HG03558 (cell line): Measurements from ENCODE around the gene PLA2G2D.

Experiments used
- ATAC-seq: cut with Tn5 transposase; IDR thresholded peaks from one replicate; pipeline ENCODE4 v1.9.1; 2021; ENCODE audit warnings: moderate number of reproducible peaks; ENCODE audit not compliant: unreplicated experiment; ENCODE audit errors: extremely low read depth

PLA2G2D gene

DNA sequence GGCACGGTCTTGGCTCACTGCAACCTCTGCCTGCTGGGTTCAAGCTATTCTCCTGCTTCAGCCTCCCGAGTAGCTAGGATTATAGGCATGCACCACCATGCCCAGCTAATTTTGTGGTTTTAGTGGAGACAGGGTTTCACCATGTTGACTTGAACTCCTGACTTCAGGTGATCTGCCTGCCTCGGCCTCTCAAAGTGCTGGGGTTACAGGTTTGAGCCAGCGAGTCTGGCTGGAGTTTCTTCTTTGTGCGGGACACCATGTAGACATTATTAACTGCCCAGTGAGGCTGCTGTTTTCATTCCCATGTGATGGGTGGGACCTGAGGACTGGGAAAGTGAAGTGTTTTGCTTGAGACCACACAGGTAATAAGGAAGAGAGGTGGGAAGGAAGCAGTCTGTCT is 26.0 kb downstream of the PLA2G2D start:
- ATAC-seq, result no peak

DNA sequence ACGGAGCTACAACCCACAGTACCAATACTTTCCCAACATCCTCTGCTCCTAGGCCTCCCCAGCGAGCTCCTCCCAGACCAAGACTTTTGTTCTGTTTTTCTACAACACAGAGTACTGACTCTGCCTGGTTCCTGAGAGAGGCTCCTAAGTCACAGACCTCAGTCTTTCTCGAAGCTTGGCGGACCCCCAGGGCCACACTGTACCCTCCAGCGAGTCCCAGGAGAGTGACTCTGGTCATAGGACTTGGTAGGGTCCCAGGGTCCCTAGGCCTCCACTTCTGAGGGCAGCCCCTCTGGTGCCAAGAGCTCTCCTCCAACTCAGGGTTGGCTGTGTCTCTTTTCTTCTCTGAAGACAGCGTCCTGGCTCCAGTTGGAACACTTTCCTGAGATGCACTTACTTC is 28.7 kb downstream of the PLA2G2D start:
- no peak for ATAC-seq

DNA sequence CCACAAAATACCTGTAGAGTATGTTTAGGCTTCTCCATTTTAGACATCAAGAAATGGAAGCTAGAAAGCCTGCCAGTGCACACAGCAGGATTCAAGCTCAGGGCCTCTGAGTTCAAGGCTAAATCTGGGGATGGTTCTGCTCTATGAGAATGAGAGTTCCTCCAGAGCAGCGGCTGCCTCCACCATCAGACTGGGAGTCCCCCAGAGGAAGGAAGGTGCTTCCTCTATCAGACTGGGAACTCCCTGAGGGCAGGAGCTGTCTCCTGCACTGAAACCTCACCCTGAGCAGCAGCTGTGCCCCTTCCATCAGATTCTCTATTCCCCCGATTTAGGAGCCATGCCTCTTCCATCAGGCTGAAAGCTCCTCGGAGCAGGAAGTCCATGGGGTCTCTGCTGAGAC is 29.2 kb downstream of the PLA2G2D start:
- ATAC-seq, result no peak

DNA sequence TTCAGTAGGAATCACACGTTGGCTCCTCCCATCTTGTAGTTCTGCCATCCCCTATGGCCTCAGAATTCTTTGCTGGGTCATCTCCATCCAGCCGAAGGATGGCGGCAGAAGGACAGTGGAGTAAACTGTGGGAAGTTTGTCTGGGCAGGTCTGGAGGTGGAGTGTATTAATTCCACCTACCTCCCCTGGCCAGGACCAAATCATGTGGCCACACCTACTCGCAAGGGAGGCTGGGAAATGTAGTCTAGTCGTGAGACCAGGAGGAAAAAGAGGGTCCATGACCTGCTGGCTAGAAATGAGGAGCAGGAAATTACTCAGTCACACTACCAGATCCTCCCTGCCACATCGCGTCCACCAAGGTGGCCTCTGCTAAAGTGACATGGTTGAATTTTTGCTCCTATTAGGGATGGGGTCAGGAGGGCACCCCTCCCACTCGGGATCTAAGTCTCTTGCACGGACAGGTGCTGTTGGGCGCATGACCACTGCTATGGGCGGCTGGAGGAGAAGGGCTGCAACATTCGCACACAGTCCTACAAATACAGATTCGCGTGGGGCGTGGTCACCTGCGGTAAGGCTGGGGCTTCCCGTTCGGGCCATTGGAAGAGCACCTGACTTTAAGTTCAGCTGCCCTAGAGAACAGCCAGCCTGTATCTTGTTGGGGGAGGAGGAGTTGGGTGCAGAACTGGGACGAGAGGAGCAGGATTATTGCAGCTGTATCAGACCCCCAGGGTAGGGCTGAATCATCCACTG is 29.8 kb downstream of the PLA2G2D start:
- no peak for ATAC-seq

DNA sequence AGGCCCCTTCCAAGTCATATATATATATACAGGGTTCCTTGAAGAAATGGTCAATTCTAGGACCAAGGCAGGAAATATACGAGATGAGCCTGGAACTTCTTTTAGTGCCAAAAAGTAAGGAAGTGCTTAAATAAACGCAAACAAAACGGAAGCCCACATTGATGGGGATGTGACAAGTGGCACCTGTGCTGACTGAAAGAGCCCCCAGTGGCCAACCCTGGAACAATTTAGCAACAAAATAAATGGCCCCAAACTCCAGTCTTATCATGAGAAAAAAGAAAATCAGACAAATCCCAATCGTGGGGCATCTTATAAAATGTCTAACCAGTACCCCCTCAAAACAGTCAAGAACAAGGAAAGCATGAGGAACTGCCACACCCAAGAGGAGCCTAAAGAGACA is 31.7 kb downstream of the PLA2G2D start:
- no peak for ATAC-seq

DNA sequence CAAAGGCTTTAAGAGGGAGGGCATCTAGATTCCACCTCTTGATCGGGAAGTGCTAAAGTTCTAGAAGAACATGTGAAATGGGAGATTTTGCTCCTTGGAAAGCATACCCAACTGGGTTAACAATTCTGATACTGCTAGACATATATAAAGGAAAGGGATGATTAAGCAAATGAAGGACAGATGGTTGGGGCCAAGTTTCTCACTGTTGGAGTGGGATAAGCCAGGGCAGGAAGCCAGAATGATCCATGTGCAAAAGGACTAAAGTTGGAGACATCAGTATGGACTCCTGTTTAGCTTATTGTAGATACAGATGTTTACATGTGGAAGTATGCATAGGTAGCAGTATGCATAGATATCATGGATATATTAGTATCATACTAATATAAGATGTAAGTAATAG is 32.5 kb downstream of the PLA2G2D start:
- no peak for ATAC-seq

DNA sequence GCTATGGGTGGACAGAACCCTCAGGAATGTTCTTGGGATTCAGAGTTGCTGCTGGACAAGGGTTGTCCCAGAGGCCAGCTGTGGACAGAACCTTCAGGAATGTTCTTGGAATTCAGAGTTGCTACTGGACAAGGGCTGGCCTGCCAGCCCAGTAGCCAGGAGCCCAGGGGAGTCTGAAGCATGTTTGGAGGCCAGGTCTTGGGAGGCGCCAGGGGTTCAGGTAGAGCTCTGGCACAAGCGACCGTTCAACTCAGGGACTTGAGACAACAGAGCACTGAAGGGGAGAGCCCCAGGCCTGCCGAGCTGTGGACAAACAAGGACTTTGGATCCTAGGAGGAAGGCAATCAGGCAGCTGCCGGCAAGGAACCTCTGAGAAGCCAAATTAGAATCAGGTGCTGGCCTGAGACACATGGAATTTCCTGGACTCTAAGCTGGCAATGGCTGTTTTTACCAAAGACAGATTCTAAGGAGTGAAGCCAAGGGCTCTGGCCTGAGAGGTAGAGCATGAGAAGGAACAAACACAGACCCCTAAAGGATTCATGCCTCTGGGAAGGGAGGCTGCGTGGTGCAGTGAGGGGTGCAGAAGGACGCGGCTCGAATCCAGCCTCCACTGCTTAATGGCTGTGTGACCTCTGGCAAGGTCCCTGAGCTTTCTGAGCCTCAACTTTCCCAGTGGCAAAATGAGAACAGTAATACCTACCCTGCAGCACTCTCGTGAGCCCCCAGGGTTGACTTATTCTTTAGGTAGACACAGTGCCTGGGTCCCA is 36.0 kb downstream of the PLA2G2D start:
- no peak for ATAC-seq

DNA sequence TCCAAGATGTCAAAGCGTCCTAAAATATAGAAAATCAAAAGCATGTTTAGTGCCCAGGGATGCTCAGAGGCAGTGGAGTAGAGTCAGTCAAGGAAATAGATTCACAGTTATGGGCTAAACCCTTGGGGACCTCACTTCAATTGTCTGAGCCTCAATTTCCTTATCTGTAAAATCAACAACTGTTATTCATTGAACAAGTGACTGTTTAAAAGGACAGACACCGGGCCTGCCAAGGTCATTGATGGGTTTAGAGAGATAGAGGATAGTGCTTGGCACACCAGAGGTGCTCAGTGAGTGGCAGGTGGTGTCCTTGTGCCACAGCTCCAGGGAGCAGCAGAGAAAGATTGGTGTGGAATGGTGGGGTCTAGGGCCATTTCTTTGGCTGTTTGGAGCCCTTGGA is 36.6 kb downstream of the PLA2G2D start:
- no peak for ATAC-seq

DNA sequence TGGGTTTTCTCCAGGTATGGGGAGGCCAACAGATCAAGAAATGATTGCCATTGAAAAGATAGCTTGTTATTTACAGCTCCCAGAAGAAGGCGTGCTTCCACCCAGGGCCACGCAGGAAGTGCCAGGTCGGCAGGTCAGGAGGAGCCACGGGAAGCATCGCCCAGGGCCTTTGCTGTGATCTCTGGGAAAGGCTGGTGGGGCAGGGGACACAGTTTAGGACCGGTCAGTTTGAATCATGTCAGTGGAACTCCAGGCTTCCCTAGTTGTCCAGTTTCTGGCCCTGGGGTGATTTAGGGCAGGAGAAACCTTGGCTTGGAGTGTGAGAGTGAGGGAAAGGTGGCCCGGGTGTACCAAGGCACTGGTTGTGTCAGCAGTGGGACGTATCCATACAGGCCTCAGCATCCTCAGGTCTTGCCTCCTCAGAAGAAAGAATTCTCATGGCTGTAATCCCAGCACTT is 38.0 kb downstream of the PLA2G2D start:
- no peak for ATAC-seq

DNA sequence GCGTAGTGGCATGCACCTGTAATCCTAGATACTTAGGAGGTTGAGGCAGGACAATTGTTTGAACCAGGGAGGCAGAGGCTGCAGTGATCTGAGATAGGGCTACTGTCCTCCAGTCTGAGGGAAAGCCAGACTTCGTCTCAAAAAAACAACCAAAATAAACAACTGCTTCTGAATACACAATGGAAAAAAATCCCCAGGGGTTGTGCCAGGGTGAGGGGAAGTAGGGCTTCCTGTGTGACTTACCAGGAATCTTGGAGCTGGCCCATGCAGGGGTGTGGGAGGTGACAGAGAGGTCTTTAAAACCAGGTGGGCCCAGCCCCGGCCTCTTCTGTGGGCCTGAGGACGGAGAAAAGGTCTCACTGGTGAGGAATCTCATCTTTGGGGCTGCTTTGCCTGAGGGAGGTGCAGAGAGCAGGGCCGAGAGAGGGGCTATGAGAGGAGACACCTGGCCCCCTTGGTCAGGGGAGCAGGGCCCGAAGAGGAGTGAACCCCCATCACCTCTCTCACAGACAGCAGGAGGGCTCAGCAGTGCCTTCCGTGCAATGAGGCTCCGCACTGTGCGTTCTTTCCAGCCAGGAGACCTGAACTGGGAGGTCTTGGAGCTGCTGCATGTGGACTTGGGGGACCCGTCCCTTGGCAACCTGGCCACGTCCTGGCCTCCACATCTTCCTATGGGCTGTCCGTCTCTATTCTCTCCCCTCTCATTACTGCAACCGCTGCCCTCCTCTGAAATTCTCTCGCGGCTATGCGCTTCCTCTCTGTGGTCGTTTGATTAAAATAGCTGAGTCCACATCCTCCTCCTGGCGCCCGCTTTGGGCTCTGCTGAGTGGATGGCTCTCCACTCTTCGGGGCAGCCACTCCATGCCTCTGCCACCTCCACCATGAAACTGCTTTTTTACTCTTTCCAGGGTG is 38.6 kb downstream of the PLA2G2D start:
- ATAC-seq, result no peak

DNA sequence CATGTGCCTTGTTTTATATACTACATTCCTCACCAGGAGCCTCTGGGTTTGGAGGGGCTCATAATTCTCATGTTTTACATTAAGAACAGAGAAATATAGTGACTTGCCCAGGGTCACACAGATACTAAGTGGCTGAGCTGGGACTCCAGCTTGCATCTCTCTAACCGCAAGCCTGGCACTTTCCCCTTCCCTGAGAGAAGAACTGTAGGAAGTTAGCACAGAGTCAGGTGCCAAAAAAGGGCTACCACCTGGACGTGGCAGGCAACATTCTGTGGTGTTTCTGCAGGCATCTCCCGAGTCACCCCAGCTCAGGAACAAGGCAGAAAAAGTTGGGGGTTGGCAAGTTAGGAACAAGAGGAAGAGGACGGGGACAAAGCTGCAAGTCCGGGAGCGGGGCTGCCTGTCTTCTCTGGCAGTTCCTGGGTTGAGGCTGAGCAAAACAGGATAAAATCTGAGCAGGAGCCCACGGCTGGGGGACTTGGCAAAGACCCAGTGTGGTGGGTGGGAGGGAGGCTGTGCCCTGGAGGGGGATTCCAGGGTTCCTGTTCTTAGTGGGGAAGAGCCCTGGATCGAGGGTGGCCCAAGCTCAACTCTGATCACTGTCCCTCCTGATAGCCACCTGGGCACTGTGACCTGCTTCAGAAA is 39.6 kb downstream of the PLA2G2D start:
- ATAC-seq, result no peak

DNA sequence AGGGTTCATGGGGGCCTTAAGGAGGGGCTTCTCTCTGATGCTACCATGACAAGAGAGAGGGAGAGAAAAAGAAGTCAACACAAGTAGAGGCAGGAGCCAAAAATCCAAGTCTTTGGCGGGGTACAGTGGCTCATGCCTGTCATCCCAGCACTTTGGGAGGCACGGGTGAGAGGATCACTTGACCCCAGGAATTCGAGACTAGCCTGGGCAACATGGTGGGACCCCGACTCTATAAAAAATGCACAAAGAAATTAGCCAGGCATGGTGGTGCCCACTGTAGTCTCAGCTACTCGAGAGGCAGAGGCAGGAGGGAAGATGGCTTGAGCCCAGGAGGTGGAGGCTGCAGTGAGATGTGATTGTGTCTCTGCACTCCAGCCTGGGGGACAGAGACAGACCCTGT is 40.6 kb downstream of the PLA2G2D start:
- no peak for ATAC-seq

DNA sequence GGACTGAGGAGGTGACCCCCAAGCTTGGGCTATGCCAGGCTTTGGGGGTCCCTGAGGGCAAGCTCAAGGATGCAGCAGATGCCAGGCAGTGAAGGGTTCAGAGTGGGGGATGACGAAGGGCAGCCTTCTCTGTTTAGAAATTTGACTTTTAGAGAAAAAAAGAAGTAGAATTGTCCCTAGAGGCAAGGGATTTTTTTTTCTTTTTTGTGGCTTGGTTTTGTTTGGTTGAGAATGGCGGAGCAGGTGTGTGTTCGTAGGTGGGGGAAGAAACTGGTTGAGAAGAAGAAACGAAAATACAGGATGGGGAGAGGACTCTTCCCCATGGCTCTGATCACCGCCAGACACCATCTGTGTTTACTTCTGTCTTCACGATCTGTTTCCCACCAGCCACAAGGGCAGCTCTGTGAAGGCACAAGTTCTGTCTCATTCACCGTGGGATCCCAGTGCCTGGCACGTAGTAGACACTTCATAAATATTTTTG is 41.1 kb downstream of the PLA2G2D start:
- ATAC-seq, result no peak

DNA sequence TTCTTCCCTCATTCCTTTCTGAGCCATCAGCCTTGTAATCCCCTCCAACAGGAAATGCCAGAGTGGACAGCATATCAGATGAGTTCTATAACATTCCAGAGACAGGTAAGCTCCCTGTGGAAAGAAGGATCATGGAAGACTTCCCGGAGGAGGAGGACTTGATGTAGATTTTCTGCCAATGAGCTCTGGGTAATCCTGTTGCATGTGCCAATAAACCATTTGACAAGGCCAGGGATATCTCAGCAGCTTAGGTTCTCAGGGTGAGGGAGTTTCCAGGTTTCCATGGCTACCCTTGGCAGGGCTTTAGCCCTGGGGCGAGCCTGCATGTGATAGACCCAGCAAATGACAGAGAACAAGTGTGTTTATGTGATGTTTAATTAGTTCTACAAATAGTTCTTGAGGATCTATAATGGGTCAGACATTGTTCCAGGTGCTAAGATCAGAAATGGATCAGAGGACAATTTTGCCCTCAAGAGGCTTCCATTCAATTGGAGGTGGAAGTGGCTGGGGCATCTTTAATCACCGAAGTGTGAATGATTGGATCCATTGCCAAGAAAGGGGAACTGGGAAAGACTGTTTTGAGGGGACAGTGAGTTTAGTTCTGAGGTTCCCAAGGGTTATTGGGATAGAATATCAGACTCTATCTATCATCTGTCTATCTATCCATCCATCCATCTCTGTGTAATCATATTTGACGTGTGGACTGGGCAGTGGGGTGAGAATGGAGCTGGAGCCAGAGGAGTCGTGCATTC is 42.5 kb downstream of the PLA2G2D start:
- no peak for ATAC-seq

DNA sequence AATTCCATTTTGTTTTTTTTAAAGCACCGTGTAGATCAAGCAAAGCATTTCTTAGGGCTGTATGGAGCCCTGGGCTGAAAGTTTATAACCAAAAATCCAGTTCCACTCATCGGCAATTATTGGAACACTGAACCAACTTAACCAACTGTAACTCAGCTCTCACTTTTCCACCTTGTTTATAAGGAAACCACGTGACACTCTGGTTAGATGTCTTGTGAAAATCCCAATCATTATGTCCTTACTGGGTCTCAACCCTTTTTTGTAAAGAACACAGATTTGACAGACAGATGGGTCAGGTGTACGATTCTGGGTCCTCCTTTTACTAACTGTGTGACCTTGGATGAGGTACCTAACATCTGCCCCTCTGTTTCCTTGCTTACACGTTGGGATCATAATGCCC is 43.1 kb downstream of the PLA2G2D start:
- ATAC-seq, result no peak

DNA sequence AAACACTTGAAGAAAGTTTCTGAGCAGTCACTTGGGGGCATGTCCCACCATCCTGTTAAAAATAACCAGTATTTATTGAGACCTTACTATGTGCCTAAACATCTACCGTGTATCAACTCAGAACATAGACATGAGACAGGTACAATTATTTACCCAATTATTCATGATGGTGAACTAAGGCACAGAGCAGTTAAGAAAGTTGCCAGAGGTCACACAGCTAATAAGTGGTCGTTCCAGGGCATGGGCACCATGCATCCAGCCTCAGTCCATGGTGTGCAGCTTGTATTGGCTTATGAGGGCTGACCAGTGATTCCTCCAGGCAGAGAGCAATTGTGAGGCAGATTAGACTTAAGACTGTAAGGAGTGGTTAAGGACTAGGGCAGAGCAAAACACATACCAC is 44.0 kb downstream of the PLA2G2D start:
- ATAC-seq, result no peak

DNA sequence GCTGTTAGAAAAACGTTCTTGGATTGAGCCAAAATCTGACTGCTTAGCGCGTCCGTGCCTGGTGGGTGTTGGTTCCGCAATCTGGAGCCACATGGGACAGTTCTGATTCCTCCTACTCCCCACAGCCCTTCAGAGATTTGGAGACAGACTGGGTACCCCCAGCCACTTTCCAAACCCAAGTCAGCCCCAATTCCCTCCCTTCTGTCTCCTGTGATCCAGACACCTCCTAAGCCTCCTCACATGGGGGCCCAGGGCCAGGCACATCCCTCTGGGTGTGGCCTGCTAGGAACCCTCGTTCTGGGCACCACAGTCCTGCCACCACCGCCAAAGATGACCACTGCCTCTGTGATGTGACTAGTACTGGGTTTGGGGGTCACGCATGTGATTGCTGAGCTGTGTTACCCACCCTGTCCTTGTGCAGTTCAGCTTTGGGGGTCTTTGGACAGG is 44.6 kb downstream of the PLA2G2D start:
- no peak for ATAC-seq

DNA sequence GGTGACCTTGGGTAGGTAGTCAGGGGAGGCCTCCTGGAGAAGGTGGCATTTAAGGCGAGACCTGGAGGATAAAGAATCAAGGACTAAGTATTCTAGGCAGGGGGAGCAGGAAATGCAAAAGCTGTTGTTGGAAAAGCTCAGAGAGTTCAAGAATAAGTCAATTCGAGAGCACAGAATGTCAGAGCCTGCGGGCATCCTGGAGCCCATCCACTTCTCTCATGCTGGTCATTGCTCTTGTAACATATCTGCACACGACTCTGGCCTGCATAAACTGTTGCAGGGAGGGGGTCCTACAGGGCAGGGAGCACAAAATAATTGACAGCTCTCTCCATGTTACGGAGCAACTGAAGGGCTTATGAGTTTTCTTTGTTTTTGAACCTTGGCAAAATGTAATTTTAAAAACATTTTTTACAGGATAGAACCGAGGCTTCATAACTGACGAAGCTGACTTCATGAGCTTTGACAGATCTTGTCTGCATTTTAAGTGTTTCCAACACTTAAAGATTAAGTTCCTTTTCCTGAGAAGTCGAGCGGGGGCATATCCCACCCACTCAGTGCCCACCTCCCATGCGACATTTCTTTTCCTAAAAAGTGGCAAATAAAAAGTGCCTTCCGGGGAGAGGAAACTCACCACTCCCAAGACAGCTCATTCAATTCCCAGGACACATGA is 45.1 kb downstream of the PLA2G2D start:
- ATAC-seq, result no peak

DNA sequence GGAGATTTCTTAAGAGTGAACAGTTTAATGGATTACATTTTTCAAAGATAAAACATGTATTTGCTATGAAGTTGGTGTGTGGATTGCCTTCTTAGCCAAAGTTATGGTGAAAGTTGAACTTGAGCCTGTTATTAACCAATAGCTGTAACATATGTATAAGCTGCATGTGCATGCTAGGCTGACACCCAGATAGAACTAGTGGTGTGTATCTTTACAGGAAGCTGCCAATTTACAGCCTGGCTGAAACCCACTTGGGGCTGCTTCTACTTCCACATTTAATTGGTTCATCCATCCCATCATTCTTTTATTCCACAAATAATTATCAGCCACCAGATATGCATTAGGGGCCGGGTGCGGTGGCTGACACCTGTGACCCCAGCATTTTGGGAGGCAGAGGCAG is 46.1 kb downstream of the PLA2G2D start:
- ATAC-seq, result no peak
